Muscle layer of colon (tissue), 2 donors: ENCODE measurements around the gene SLC12A7.

ENCODE experiments used
- H3K27ac ChIP-seq: one replicate; pipeline ENCODE4 v1.7.0; 2013; ENCODE audit warnings: low read depth, mild to moderate bottlenecking, low read length, moderate library complexity
- H3K27me3 ChIP-seq, 2 donors: one replicate each; pipeline ENCODE4 v1.7.0; 2013; ENCODE audit warnings: low read length in 2 of 2, mild to moderate bottlenecking in 2 of 2; ENCODE audit not compliant: insufficient read depth in 2 of 2, control insufficient read depth in 1 of 2
- H3K36me3 ChIP-seq: one replicate; pipeline ENCODE4 v1.7.0; 2013; ENCODE audit warnings: mild to moderate bottlenecking, low read length; ENCODE audit not compliant: insufficient read depth
- H3K4me1 ChIP-seq: one replicate; pipeline ENCODE4 v1.7.0; 2013; ENCODE audit warnings: mild to moderate bottlenecking, low read length; ENCODE audit not compliant: insufficient read depth
- H3K4me3 ChIP-seq, 2 donors: one replicate each; pipeline ENCODE4 v1.7.0; 2013; ENCODE audit warnings: low read length in 2 of 2, low read depth in 1 of 2, mild to moderate bottlenecking in 1 of 2, moderate library complexity in 1 of 2
- H3K9ac ChIP-seq: one replicate; pipeline ENCODE4 v1.7.0; 2013; ENCODE audit warnings: low read length
- H3K9me3 ChIP-seq: one replicate; pipeline ENCODE4 v1.7.0; 2013; ENCODE audit warnings: mild to moderate bottlenecking, low read length
- donor health status: abdominal sarcoma.
- donor health status: Adenocarcinoma of cecum.

The SLC12A7 gene

GRCh38 chr5:1034986-1035385 is 76.9 kb downstream of the SLC12A7 start:
- H3K9me3 ChIP-seq = no peaks in the 10 kb centered on the region
- no peak overlapping the region for H3K4me3 ChIP-seq
- H3K4me1 ChIP-seq = no peaks in the 10 kb centered on the region
- H3K27me3 ChIP-seq = no peaks in the 10 kb centered on the region
- no peaks in the 10 kb centered on the region for H3K36me3 ChIP-seq
- no peak overlapping the region for H3K9ac ChIP-seq
- H3K27ac ChIP-seq = no peak overlapping the region

GRCh38 chr5:1034421-1034905 is 77.4 kb downstream of the SLC12A7 start:
- Histone ChIP-seq H3K4me1 (no peaks in the 10 kb centered on the region), H3K9ac (no peak overlapping the region), H3K27me3 (no peaks in the 10 kb centered on the region), H3K27ac (no peak overlapping the region), H3K36me3 (no peaks in the 10 kb centered on the region), H3K9me3 (no peaks in the 10 kb centered on the region), H3K4me3 (no peak overlapping the region)

- H3K36me3 ChIP-seq = no peaks in the 10 kb centered on the region
- no peaks in the 10 kb centered on the region for H3K9me3 ChIP-seq
- H3K9ac ChIP-seq = no peak overlapping the region
- H3K27ac ChIP-seq = no peak overlapping the region
- H3K4me1 ChIP-seq = no peaks in the 10 kb centered on the region
- no peak overlapping the region for H3K4me3 ChIP-seq
- H3K27me3 ChIP-seq = no peaks in the 10 kb centered on the region
Measured at GRCh38 chr5:1033606-1034420, 78.0 kb downstream of the SLC12A7 start.

DNA sequence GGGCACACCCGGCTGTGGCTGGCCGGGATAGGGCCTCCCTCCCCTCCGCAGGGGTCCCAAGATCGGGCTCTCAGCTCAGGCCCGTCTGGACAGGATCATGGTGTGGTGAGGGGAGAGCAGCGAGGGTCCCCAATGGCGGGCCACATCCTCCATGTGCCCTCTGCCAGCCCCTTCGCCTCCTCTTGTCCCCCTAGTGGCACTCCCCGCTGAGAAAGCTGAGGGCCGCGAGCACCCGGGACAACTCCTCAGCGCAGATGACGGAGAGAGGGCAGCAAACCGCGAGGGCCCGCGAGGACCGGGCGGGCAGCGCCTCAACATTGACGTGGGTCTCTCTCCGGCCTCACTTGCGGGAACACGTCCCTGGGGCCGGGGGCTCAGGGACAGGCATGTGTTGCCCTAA is 78.7 kb downstream of the SLC12A7 start:
- Histone ChIP-seq H3K27me3 (peaks cover 0 to 4% of the 10 kb centered on the region in 2 donors), H3K36me3 (no peaks in the 10 kb centered on the region), H3K4me3 (no peak overlapping the region), H3K4me1 (no peaks in the 10 kb centered on the region), H3K9me3 (no peaks in the 10 kb centered on the region), H3K27ac (no peak overlapping the region), H3K9ac (no peak overlapping the region)

DNA sequence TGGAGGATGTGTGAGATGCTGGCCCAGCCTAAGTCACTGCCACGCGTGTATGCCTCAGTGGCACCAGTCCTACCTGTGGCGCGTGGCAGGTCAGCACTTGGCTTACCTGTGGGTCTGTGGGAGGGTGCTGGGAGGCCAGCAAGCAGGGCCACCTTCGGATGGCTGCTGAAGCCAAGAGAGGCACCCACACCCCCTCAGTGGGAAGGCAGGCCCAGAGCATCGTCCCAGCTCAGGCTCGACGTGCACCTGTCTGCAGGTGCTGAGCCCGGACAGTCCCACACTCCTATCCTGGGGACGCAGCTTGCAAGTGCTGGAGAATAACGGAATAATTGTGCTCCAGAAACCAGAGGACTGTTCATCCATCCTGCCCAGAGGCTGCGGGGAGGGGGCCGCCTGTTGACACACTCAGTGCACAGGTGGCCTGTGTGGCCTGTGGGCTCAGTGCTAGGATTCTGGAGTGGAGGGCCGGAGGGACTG is 79.3 kb downstream of the SLC12A7 start:
- H3K9me3 ChIP-seq = no peaks in the 10 kb centered on the region
- no peak overlapping the region for H3K9ac ChIP-seq
- peaks cover 0 to 4% of the 10 kb centered on the region in 2 donors for H3K27me3 ChIP-seq
- H3K36me3 ChIP-seq = no peaks in the 10 kb centered on the region
- no peak overlapping the region for H3K27ac ChIP-seq
- H3K4me3 ChIP-seq = no peak overlapping the region
- H3K4me1 ChIP-seq = no peaks in the 10 kb centered on the region

DNA sequence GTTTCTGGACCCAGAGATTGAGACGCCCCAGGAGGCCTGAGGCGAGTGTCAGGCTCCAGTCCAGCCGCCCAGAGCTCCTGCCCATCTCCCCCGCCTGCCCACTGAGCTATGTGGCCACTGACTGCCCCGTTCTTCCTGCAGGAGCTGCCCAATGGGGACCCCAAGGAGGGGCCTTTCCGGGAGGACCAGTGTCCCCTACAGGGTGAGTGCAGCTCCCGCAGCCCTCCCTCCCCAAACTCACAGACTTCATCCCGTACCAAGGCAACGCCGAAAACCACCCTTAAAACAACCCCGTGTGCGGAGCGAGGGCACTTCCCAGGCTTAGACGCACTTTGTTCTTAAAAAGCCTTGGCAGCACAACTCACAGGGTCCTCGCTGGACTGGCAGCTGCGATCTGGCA is 79.9 kb downstream of the SLC12A7 start:
- no peak overlapping the region for H3K27ac ChIP-seq
- no peak overlapping the region for H3K4me3 ChIP-seq
- H3K9me3 ChIP-seq = no peaks in the 10 kb centered on the region
- H3K36me3 ChIP-seq = no peaks in the 10 kb centered on the region
- H3K9ac ChIP-seq = no peak overlapping the region
- peaks cover 0 to 4% of the 10 kb centered on the region in 2 donors for H3K27me3 ChIP-seq
- no peaks in the 10 kb centered on the region for H3K4me1 ChIP-seq

DNA sequence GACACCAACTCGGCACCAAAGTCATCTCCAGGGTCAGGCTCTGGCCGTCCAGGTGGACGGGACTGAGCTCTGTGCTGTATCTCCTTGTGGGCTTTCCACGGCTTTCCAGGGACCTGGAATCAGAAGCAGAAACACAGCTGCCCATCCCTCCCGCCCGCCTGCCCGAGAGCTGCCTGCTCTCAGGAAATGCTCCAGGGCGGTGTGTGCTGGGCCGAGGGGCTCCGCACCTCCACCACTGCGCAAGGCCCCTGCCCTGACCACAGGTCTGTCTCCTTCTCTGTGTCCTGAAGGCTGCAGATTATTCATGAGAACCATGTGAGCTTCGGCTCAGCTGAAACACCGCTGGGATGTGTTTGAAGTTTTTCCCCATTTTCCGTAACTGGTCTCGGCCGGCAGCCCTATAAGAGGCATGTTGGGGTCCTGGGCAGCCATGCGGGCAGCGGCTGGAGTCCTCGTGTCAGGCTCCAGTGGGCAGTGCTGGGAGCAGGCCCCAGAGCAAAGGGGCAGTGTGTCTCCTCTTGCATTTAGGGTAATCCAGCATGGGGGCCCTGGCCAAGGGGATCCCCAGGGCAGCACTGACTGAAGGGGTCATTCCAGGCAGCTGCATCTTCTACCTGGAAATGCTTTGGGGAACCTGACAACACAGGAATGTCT is 80.4 kb downstream of the SLC12A7 start:
- Histone ChIP-seq H3K27me3 (peaks cover 0 to 4% of the 10 kb centered on the region in 2 donors), H3K4me3 (no peak overlapping the region), H3K9ac (no peak overlapping the region), H3K27ac (no peak overlapping the region), H3K36me3 (no peaks in the 10 kb centered on the region), H3K9me3 (no peaks in the 10 kb centered on the region), H3K4me1 (no peaks in the 10 kb centered on the region)

DNA sequence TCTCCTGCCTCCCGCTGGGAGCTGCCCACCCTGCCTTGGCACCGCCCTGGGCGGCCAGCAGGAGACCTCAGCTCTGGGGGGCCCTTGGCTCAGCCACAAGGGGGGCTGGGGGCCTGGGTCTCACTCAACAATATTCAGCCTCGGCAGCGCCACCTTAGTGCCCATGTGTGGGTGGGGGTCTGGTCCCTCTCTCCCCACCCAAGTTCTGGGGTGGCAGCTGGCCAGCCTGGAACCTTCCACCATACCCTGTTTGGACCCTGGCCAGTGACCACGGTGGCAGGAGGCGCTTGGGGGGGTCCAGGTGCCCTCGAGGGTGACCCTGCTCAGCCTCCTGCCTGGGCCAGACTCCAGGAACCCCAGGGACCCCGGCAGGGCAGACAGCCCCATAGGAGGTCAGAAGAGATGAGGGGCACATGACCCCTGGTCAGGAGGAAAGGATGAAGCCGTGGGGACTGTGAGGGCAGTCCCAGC is 81.0 kb downstream of the SLC12A7 start:
- no peak overlapping the region for H3K27ac ChIP-seq
- no peaks in the 10 kb centered on the region for H3K9me3 ChIP-seq
- H3K9ac ChIP-seq = no peak overlapping the region
- H3K4me1 ChIP-seq = no peaks in the 10 kb centered on the region
- no peak overlapping the region for H3K4me3 ChIP-seq
- peaks cover 0 to 4% of the 10 kb centered on the region in 2 donors for H3K27me3 ChIP-seq
- no peaks in the 10 kb centered on the region for H3K36me3 ChIP-seq

DNA sequence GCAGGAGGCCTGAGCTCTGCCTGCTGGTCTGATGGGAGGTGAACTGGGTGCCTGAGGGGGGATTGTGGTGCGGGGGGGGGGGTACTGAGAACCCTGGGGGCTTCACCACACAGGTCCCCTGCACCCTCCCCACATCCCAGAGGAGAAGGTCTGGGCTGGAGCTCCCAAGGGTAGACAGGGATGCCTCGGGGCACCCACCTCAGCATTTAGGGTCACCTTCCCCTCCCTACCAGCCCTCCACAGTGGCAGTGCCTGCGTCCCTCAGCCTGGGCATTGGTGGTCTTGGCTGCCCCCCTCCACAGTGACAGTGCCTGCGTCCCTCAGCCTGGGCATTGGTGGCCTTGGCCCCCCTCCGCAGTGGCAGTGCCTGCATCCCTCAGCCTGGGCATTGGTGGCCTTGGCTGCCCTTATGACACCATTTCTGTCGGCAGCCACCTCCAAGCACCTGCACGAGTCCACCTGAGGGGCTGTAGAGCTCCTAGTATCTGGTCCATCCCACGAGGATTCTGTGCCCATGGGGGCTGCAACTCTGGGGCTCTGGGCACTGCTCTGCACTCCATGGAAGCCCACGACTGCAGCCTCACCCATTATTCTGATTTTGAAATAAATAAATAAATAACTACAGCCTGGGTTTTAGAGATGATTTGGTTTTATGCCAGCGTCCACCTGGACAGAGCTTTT is 81.8 kb downstream of the SLC12A7 start:
- H3K9me3 ChIP-seq = no peaks in the 10 kb centered on the region
- no peak overlapping the region for H3K9ac ChIP-seq
- H3K27me3 ChIP-seq = peaks cover 0 to 4% of the 10 kb centered on the region in 2 donors
- H3K36me3 ChIP-seq = no peaks in the 10 kb centered on the region
- no peak overlapping the region for H3K27ac ChIP-seq
- H3K4me1 ChIP-seq = no peaks in the 10 kb centered on the region
- no peak overlapping the region for H3K4me3 ChIP-seq

DNA sequence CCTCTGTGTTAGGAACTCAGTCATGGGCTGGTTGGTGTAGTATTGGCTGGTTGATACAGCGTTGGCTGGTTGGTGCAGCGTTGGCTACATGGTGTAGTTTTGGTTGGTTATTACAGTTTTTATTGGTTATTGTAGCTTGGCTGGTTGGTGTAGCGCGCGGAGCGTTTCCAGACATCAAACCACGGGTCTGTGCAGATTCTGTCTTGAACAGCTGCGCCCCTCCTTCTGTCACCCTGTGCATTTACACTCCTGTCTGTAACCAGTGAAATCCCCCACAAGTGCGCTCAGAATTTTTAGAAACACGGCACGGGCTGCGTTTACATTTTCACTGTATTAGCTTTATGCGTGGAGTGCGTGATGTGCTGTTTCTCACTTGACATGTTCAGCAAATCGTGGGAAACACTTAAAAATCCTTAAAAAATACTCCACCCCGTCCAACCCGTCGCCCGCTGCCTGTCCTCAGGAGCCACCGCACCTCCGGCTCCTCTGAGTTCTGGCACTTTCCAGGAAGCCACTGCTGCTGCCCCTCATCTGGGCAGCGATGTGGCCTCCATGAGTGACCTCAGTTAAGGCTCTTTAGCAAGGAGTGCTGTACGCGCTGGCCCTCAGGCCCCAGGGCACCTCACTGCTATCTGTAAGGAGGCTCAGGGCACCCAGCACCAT is 82.5 kb downstream of the SLC12A7 start:
- no peaks in the 10 kb centered on the region for H3K9me3 ChIP-seq
- peaks cover 0 to 4% of the 10 kb centered on the region in 2 donors for H3K27me3 ChIP-seq
- H3K27ac ChIP-seq = no peak overlapping the region

More for the DNA sequence above, 82.5 kb downstream of the SLC12A7 start:
- Histone ChIP-seq H3K9ac (no peak overlapping the region), H3K4me3 (no peak overlapping the region), H3K36me3 (no peaks in the 10 kb centered on the region), H3K4me1 (no peaks in the 10 kb centered on the region)
